Right renal cortex interstitium (tissue), 3 donors: ENCODE data around the gene PLGRKT. TPM values are rescaled to one million over a fixed set of nuclear protein-coding genes. Genes with fewer than 3 reads are reported as not detected.
"Not testable (repeated sequence)": the region's sequence is repeated elsewhere in the genome, so short reads cannot be mapped to it uniquely, and the experiment has no call there.

Experiments
- DNase-seq, 3 donors: peaks; one replicate each; pipeline ENCODE4 v3.0.0-alpha.2; 2013; ENCODE audit warnings: low read depth in 3 of 3, low spot score in 2 of 3
- polyA plus RNA-seq, 3 donors: library from polyadenylated mRNA; unstranded; fragments of 120-200 nt; gene quantifications; one replicate each; pipeline ENCODE4 v1.2.1, GENCODE V29; 2013; ENCODE audit not compliant: insufficient read length in 3 of 3

The PLGRKT gene
- polyA plus RNA-seq, 3 donors, result 34.6 to 44.6 (median 38.4) TPM

- DNase-seq, result not testable (repeated sequence)
These were observed 4.4 kb downstream of the PLGRKT start for GRCh38 chr9:5433328-5433727.

- DNase-seq, result not testable (repeated sequence)
These were observed 4.8 kb downstream of the PLGRKT start for GRCh38 chr9:5432890-5433289.

GRCh38 chr9:5430912-5431311 lies 6.8 kb downstream of the PLGRKT start:
- no peak for DNase-seq

GRCh38 chr9:5429873-5430564 lies 7.7 kb downstream of the PLGRKT start:
- no peak for DNase-seq

- no peak for DNase-seq
These were observed 8.8 kb downstream of the PLGRKT start for GRCh38 chr9:5428794-5429528.

- no peak for DNase-seq
These were observed 9.6 kb downstream of the PLGRKT start for GRCh38 chr9:5428172-5428571.

GRCh38 chr9:5427005-5427404 lies 10.7 kb downstream of the PLGRKT start:
- no peak for DNase-seq

GRCh38 chr9:5425006-5425628 lies 12.6 kb downstream of the PLGRKT start:
- DNase-seq, result no peak

GRCh38 chr9:5422276-5422675 lies 15.4 kb downstream of the PLGRKT start:
- DNase-seq, result no peak

GRCh38 chr9:5421163-5421562 lies 16.6 kb downstream of the PLGRKT start:
- no peak for DNase-seq

GRCh38 chr9:5419987-5420386 lies 17.7 kb downstream of the PLGRKT start:
- no peak for DNase-seq

- no peak for DNase-seq
These were observed 19.2 kb downstream of the PLGRKT start for GRCh38 chr9:5418481-5418880.

- no peak for DNase-seq
These were observed 20.8 kb downstream of the PLGRKT start for GRCh38 chr9:5416953-5417352.

- DNase-seq, result no peak
These were observed 29.1 kb downstream of the PLGRKT start for GRCh38 chr9:5408596-5408995.

GRCh38 chr9:5402217-5402616 lies 35.5 kb downstream of the PLGRKT start:
- no peak for DNase-seq

GRCh38 chr9:5397547-5397946 lies 40.2 kb downstream of the PLGRKT start:
- not testable (repeated sequence) for DNase-seq

GRCh38 chr9:5395428-5395827 lies 42.3 kb downstream of the PLGRKT start:
- DNase-seq, result no peak

GRCh38 chr9:5393976-5394375 lies 43.7 kb downstream of the PLGRKT start:
- not testable (repeated sequence) for DNase-seq

GRCh38 chr9:5393497-5393896 lies 44.2 kb downstream of the PLGRKT start:
- no peak for DNase-seq

GRCh38 chr9:5392285-5392684 lies 45.4 kb downstream of the PLGRKT start:
- no peak for DNase-seq

- no peak for DNase-seq
These were observed 48.5 kb downstream of the PLGRKT start for GRCh38 chr9:5389109-5389732.
